H1 (cell line): ENCODE results near the gene KRT1. TPM values are rescaled to one million over a fixed set of nuclear protein-coding genes. Genes with fewer than 3 reads are reported as not detected.

Source experiments
- BRCA1 ChIP-seq: IDR thresholded peaks from 2 replicates; pipeline ENCODE4 v1.6.1; 2012; ENCODE audit warnings: low read depth, low read length, improper control_type of control experiment
- GTF2F1 ChIP-seq: IDR thresholded peaks from 2 replicates; pipeline ENCODE4 v1.6.1; 2012; ENCODE audit warnings: low read depth, low read length, improper control_type of control experiment, borderline replicate concordance
- HDAC2 ChIP-seq, 2 experiments: fragments of 300-600 bp in 1 of 2; sonication (generic) in 1 of 2; IDR thresholded peaks; 2 replicates each; pipeline ENCODE4 v1.6.1; 2011 to 2012; ENCODE audit warnings: low read depth in 2 of 2, low read length in 2 of 2, mild to moderate bottlenecking in 2 of 2, moderate library complexity in 2 of 2, borderline replicate concordance in 1 of 2, inconsistent platforms in 1 of 2
- KDM5A ChIP-seq: fragments of 200-600 bp; IDR thresholded peaks from 2 replicates; pipeline ENCODE4 v1.7.1; 2012; ENCODE audit warnings: mild to moderate bottlenecking, low read length, inconsistent platforms, mixed read lengths
- polyA plus RNA-seq, 7 experiments: library from polyadenylated mRNA; depleted of rRNA in 3 of 7; stranded (reverse) in 5 of 7; unstranded in 2 of 7; fragments of >200 nt in 5 of 7; fragments of 200-250 nt in 2 of 7; gene quantifications; 1 replicate in 5 of 7; 2 replicates in 1 of 7; 4 replicates in 1 of 7; pipeline versions ENCODE4 v1.2.1 to v1.2.3, GENCODE V29; 2011 to 2013; ENCODE audit warnings: missing spikeins in 2 of 7, mixed read lengths in 2 of 7
- total RNA-seq: library from RNA; stranded (reverse); fragmentation: NEBNext Ultra II Directional; extraction: Animal tissue kit (Norgen Biotek cat#: 25700); gene quantifications from 2 replicates; pipeline ENCODE4 v1.2.1, GENCODE V29; 2021

Gene KRT1
- total and polyA plus RNA-seq, 2 of the 8 experiments (the other 6 are each of a cell fraction or from before 2014, with no cell fraction given), result not detected

- TF ChIP-seq HDAC2 (IDR thresholded peaks at IDR 0.05; ENCODE audit: borderline replicate concordance in 1 of 2, low read depth in 2 of 2, low read length in 2 of 2), result no peak
- TF ChIP-seq GTF2F1, result no peak
- TF ChIP-seq KDM5A, result no peak
- TF ChIP-seq BRCA1, result no peak
- TF ChIP-seq, all 59 proteins: peak for 0
Measured at GRCh38 chr12:52648012-52648550, 32.1 kb downstream of the KRT1 start (continued).
